ENCODE results near the gene KCNMA1.

DNA sequence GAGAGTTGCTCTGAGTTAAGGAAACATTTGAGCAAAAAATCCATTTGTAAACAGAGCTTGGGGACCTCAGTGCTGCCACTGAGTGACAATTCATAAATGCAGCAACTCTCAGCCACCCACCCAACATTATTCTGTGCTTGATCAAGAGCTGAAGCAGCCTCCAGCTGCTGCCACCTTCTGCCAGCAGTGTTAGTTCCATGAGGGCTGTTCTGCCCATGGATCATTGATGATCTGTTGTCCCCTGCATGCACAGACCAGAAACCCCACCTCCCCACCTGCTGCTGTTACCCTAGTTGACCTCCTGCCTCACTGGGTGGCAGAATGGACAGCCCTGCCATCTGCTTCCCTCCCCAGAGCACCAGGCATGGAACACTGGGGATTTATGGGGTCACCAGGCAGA lies 305.4 kb downstream of the KCNMA1 start:
- TF ChIP-seq POLR2A (IDR thresholded peaks at IDR 0.05), result no peak
- TF ChIP-seq, protein P1, sequence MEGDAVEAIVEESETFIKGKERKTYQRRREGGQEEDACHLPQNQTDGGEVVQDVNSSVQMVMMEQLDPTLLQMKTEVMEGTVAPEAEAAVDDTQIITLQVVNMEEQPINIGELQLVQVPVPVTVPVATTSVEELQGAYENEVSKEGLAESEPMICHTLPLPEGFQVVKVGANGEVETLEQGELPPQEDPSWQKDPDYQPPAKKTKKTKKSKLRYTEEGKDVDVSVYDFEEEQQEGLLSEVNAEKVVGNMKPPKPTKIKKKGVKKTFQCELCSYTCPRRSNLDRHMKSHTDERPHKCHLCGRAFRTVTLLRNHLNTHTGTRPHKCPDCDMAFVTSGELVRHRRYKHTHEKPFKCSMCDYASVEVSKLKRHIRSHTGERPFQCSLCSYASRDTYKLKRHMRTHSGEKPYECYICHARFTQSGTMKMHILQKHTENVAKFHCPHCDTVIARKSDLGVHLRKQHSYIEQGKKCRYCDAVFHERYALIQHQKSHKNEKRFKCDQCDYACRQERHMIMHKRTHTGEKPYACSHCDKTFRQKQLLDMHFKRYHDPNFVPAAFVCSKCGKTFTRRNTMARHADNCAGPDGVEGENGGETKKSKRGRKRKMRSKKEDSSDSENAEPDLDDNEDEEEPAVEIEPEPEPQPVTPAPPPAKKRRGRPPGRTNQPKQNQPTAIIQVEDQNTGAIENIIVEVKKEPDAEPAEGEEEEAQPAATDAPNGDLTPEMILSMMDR (IDR thresholded peaks at IDR 0.05 in 8 of 11, conservative IDR thresholded peaks at IDR 0.05 in 3 of 11), result no peak
- TF ChIP-seq POLR2AphosphoS5 (IDR thresholded peaks at IDR 0.05), result no peak
